HCT116 (cell line): Measurements from ENCODE around the gene TXNDC9. TPM values are rescaled to one million over a fixed set of nuclear protein-coding genes. Genes with fewer than 3 reads are reported as not detected.

Experiments
- ATAC-seq: fragments of 200-7000 bp; cut with Tn5 transposase; 2 replicates; pipeline ENCODE4 v1.9.1; 2020; ENCODE audit warnings: mild to moderate bottlenecking, moderate library complexity
- BruUV-seq: library from RNA; stranded (reverse); fragments of 400-500 nt; replicated peaks from 2 replicates; lab custom pipeline; 2021; lab: Mats Ljungman, UMichigan
- CTCF ChIA-PET: fragments of 300-600 bp; sonication (Branson Sonifier 250); formaldehyde crosslinking; loops from one replicate; lab custom pipeline; 2021; ENCODE audit warnings: antibody characterized with exemption; lab: Charles Lee
- POLR2A ChIA-PET: fragments of 300-600, 350-600 bp; sonication (Branson Sonifier 250); formaldehyde crosslinking; loops from one replicate; lab custom pipeline; 2021; ENCODE audit warnings: antibody characterized with exemption; lab: Charles Lee
- RAD21 ChIA-PET, 2 experiments: fragments of 300-600 bp; sonication (Branson Sonifier 250); formaldehyde crosslinking; loops; one replicate each; lab custom pipeline; 2023; ENCODE audit warnings: low total read pairs in 2 of 2; ENCODE audit not compliant: uncharacterized antibody in 2 of 2, unreplicated experiment in 2 of 2, low non-redundant PET in 1 of 2; lab: Charles Lee
- DNase-seq: peaks from one replicate; pipeline ENCODE4 v3.0.0-alpha.2; 2010; ENCODE audit warnings: low read depth, low spot score
- H2AFZ ChIP-seq: fragments of 200-600 bp; shearing (Covaris generic), sonication (generic); 2 replicates; pipeline ENCODE4 v1.6.1; 2017; ENCODE audit warnings: low read depth, mixed run types, mixed read lengths, antibody characterized with exemption, low read length; ENCODE audit not compliant: poor library complexity, severe bottlenecking
- H3K27ac ChIP-seq: 2 replicates; pipeline ENCODE4 v1.5.1; 2012; ENCODE audit warnings: low read depth, low read length
- H3K27me3 ChIP-seq: fragments of 200-600 bp; sonication (generic); 2 replicates; pipeline ENCODE4 v1.6.1; 2016; ENCODE audit warnings: mixed run types, low read length, mixed read lengths; ENCODE audit not compliant: insufficient read depth
- H3K36me3 ChIP-seq, 2 experiments: fragments of 200-500 bp in 1 of 2; fragments of 200-600 bp in 1 of 2; sonication (Bioruptor generic) in 1 of 2; sonication (generic) in 1 of 2; 2 replicates each; pipeline versions ENCODE4 v1.5.1 to v1.6.1; 2014 to 2016; ENCODE audit warnings: low read length in 2 of 2, inconsistent platforms in 1 of 2, mixed read lengths in 1 of 2, mixed run types in 1 of 2; ENCODE audit not compliant: insufficient read depth in 2 of 2, control insufficient read depth in 1 of 2
- H3K4me1 ChIP-seq, 2 experiments: fragments of 200-600 bp in 1 of 2; sonication (generic) in 1 of 2; 2 replicates each; pipeline versions ENCODE4 v1.5.1 to v1.6.1; 2012 to 2017; ENCODE audit warnings: low read length in 2 of 2, inconsistent platforms in 1 of 2, mild to moderate bottlenecking in 1 of 2, mixed read lengths in 1 of 2, mixed run types in 1 of 2, moderate library complexity in 1 of 2; ENCODE audit not compliant: insufficient read depth in 2 of 2, control insufficient read depth in 1 of 2
- H3K4me2 ChIP-seq: fragments of 200-600 bp; sonication (generic); 2 replicates; pipeline ENCODE4 v1.6.1; 2017; ENCODE audit warnings: mixed run types, low read length, mixed read lengths
- H3K4me3 ChIP-seq, 2 experiments: fragments of 200-600 bp in 1 of 2; sonication (generic) in 1 of 2; replicated peaks in 1 of 2; 2 replicates each; pipeline ENCODE4 v1.5.1; 2011 to 2016; ENCODE audit warnings: low read length in 2 of 2, control low read depth in 1 of 2, low read depth in 1 of 2, mild to moderate bottlenecking in 1 of 2, mixed read lengths in 1 of 2, mixed run types in 1 of 2
- H3K79me2 ChIP-seq: fragments of 200-600 bp; sonication (generic); 2 replicates; pipeline ENCODE4 v1.6.1; 2017; ENCODE audit warnings: mild to moderate bottlenecking, mixed run types, low read length, moderate library complexity, mixed read lengths; ENCODE audit not compliant: insufficient read depth
- H3K9ac ChIP-seq: fragments of 200-600 bp; sonication (generic); 2 replicates; pipeline ENCODE4 v1.6.1; 2016; ENCODE audit warnings: low read length, mixed read lengths
- H3K9me2 ChIP-seq: fragments of 200-600 bp; sonication (generic), shearing (Covaris generic); 2 replicates; pipeline ENCODE4 v1.6.1; 2017; ENCODE audit warnings: mixed run types, mild to moderate bottlenecking, moderate library complexity; ENCODE audit not compliant: insufficient read depth
- H3K9me3 ChIP-seq, 2 experiments: fragments of 200-500 bp in 1 of 2; fragments of 200-600 bp in 1 of 2; sonication (Bioruptor generic) in 1 of 2; sonication (generic) in 1 of 2; 2 replicates each; pipeline ENCODE4 v1.6.1; 2014 to 2017; ENCODE audit warnings: low read length in 2 of 2, mixed read lengths in 2 of 2, inconsistent platforms in 1 of 2, low read depth in 1 of 2, mild to moderate bottlenecking in 1 of 2, mixed run types in 1 of 2, moderate library complexity in 1 of 2; ENCODE audit not compliant: control insufficient read depth in 1 of 2, insufficient read depth in 1 of 2
- H4K20me1 ChIP-seq: fragments of 200-600 bp; sonication (generic), shearing (Covaris generic); 2 replicates; pipeline ENCODE4 v1.6.1; 2017; ENCODE audit warnings: mixed run types, mild to moderate bottlenecking, moderate library complexity; ENCODE audit not compliant: insufficient read depth
- CEBPB ChIP-seq: IDR thresholded peaks from 2 replicates; pipeline ENCODE4 v1.6.1; 2012; ENCODE audit warnings: low read depth
- ELF1 ChIP-seq: IDR thresholded peaks from 2 replicates; pipeline ENCODE4 v1.6.1; 2012; ENCODE audit warnings: low read depth, borderline replicate concordance
- EZH2 ChIP-seq: fragments of 200-600 bp; sonication (generic); IDR thresholded peaks from 2 replicates; pipeline ENCODE4 v1.6.1; 2017; ENCODE audit warnings: antibody characterized with exemption, mixed run types
- EZH2phosphoT487 ChIP-seq: fragments of 200-600 bp; IDR thresholded peaks from 2 replicates; pipeline ENCODE4 v1.6.1; 2018; ENCODE audit warnings: antibody characterized with exemption, borderline replicate concordance
- FOSL1 ChIP-seq: IDR thresholded peaks from 2 replicates; pipeline ENCODE4 v1.6.1; 2012; ENCODE audit warnings: low read depth
- JUND ChIP-seq: IDR thresholded peaks from 2 replicates; pipeline ENCODE4 v1.6.1; 2012
- MAX ChIP-seq: IDR thresholded peaks from 2 replicates; pipeline ENCODE4 v1.6.1; 2012
- POLR2A ChIP-seq: IDR thresholded peaks from 2 replicates; pipeline ENCODE4 v1.7.0; 2011; ENCODE audit warnings: borderline replicate concordance; ENCODE audit not compliant: insufficient read depth, insufficient read length; ENCODE audit errors: extremely low read depth
- POLR2AphosphoS5 ChIP-seq: IDR thresholded peaks from 2 replicates; pipeline ENCODE4 v1.6.1; 2011; ENCODE audit warnings: mild to moderate bottlenecking, low read depth, low read length, moderate library complexity
- RAD21 ChIP-seq: IDR thresholded peaks from 2 replicates; pipeline ENCODE4 v1.6.1; 2012; ENCODE audit warnings: low read depth, mild to moderate bottlenecking
- SIN3A ChIP-seq: IDR thresholded peaks from 2 replicates; pipeline ENCODE4 v1.6.1; 2012; ENCODE audit warnings: low read depth
- SP1 ChIP-seq: IDR thresholded peaks from 2 replicates; pipeline ENCODE4 v1.6.1; 2012; ENCODE audit warnings: low read depth
- SRF ChIP-seq: IDR thresholded peaks from 2 replicates; pipeline ENCODE4 v1.6.1; 2012; ENCODE audit warnings: low read depth
- TCF7L2 ChIP-seq: IDR thresholded peaks from 2 replicates; pipeline ENCODE4 v1.7.0; 2011; ENCODE audit warnings: borderline replicate concordance, inconsistent platforms; ENCODE audit not compliant: insufficient read depth, insufficient read length; ENCODE audit errors: extremely low read depth
- YY1 ChIP-seq: IDR thresholded peaks from 2 replicates; pipeline ENCODE4 v1.6.1; 2011; ENCODE audit warnings: low read length, low read depth, moderate library complexity, mild to moderate bottlenecking; ENCODE audit not compliant: insufficient replicate concordance; ENCODE audit errors: extremely low read depth
- ZFX ChIP-seq: fragments of 450-650 bp; IDR thresholded peaks from 2 replicates; pipeline ENCODE4 v1.6.1; 2017
- ZNF274 ChIP-seq: fragments of 200-500 bp; sonication (Bioruptor generic); IDR thresholded peaks from 2 replicates; pipeline ENCODE4 v1.6.1; 2014; ENCODE audit warnings: mild to moderate bottlenecking, low read depth, low read length, inconsistent platforms
- intact Hi-C: fragments of 100-400 bp; cut with micrococcal nuclease; formaldehyde crosslinking; loops from 2 replicates; pipeline ENCODE4 v1.10.0; 2022
- total RNA-seq: library from RNA; stranded (reverse); gene quantifications from one replicate; pipeline ENCODE4 v1.2.1, GENCODE V29; 2021; ENCODE audit not compliant: unreplicated experiment
- TF ChIP-seq, protein P1 (sequence below): IDR thresholded peaks from 2 replicates; pipeline ENCODE4 v1.6.1; 2012; ENCODE audit warnings: low read depth
- TF ChIP-seq, protein P2 (sequence below): IDR thresholded peaks from 2 replicates; pipeline ENCODE4 v1.6.1; 2011; ENCODE audit warnings: mild to moderate bottlenecking, low read length, moderate library complexity; ENCODE audit not compliant: insufficient replicate concordance; ENCODE audit errors: extremely low read depth

TXNDC9 gene
- total RNA-seq, 1 experiment from 2014 or later: 18.3 TPM

DNA sequence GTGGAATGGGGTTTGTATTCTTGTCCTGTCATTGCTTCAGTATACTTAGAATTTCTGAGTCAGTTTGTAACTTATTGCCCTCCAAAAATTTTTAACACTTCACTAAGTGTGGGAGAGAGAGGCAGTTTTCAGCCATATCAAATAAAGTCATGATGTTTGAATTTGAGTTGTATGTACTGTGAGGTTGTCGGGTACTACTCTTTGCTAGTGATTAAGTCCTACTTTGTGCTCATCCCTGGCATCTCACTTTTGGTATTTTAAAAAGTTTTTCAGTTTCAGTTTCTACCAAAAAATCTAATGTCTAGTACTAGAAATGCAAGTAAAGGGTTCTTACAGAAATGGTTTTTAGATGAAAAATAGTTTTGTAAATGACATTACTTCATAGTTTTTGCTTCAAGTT is 41.7 kb upstream of the TXNDC9 start:
- ChIA-PET CTCF (no interaction called here), RAD21 (no interaction called here), POLR2A (no interaction called here)
- peaks cover 49% of the 10 kb centered on the region for H3K79me2 ChIP-seq
- intact Hi-C loops: no loop called here
- H3K4me2 ChIP-seq: no peak overlapping the region
- ATAC-seq: no peak
- TF ChIP-seq POLR2A (no peak), EZH2phosphoT487 (no peak), ZNF274 (no peak), ZFX (no peak), SIN3A (no peak), RAD21 (no peak), POLR2AphosphoS5 (no peak), TCF7L2 (no peak), EZH2 (no peak), JUND (no peak), FOSL1 (no peak), CEBPB (no peak), MAX (no peak), SRF (no peak), ELF1 (no peak), SP1 (no peak), YY1 (no peak)
- TF ChIP-seq, protein P1, sequence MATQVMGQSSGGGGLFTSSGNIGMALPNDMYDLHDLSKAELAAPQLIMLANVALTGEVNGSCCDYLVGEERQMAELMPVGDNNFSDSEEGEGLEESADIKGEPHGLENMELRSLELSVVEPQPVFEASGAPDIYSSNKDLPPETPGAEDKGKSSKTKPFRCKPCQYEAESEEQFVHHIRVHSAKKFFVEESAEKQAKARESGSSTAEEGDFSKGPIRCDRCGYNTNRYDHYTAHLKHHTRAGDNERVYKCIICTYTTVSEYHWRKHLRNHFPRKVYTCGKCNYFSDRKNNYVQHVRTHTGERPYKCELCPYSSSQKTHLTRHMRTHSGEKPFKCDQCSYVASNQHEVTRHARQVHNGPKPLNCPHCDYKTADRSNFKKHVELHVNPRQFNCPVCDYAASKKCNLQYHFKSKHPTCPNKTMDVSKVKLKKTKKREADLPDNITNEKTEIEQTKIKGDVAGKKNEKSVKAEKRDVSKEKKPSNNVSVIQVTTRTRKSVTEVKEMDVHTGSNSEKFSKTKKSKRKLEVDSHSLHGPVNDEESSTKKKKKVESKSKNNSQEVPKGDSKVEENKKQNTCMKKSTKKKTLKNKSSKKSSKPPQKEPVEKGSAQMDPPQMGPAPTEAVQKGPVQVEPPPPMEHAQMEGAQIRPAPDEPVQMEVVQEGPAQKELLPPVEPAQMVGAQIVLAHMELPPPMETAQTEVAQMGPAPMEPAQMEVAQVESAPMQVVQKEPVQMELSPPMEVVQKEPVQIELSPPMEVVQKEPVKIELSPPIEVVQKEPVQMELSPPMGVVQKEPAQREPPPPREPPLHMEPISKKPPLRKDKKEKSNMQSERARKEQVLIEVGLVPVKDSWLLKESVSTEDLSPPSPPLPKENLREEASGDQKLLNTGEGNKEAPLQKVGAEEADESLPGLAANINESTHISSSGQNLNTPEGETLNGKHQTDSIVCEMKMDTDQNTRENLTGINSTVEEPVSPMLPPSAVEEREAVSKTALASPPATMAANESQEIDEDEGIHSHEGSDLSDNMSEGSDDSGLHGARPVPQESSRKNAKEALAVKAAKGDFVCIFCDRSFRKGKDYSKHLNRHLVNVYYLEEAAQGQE: no peak
- TF ChIP-seq, protein P2, sequence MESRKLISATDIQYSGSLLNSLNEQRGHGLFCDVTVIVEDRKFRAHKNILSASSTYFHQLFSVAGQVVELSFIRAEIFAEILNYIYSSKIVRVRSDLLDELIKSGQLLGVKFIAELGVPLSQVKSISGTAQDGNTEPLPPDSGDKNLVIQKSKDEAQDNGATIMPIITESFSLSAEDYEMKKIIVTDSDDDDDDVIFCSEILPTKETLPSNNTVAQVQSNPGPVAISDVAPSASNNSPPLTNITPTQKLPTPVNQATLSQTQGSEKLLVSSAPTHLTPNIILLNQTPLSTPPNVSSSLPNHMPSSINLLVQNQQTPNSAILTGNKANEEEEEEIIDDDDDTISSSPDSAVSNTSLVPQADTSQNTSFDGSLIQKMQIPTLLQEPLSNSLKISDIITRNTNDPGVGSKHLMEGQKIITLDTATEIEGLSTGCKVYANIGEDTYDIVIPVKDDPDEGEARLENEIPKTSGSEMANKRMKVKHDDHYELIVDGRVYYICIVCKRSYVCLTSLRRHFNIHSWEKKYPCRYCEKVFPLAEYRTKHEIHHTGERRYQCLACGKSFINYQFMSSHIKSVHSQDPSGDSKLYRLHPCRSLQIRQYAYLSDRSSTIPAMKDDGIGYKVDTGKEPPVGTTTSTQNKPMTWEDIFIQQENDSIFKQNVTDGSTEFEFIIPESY: no peak
- H4K20me1 ChIP-seq: no peaks in the 10 kb centered on the region
- H3K36me3 ChIP-seq: peaks cover 44 to 56% of the 10 kb centered on the region in 2 experiments
- H3K4me3 ChIP-seq: no peak overlapping the region
- no peaks in the 10 kb centered on the region for H3K9me3 ChIP-seq
- no peak overlapping the region for H3K9ac ChIP-seq
- H3K27ac ChIP-seq: no peak overlapping the region
- no TSS peak for BruUV-seq
- H2AFZ ChIP-seq: no peak overlapping the region
- no peaks in the 10 kb centered on the region for H3K9me2 ChIP-seq
- no peaks in the 10 kb centered on the region for H3K27me3 ChIP-seq
- no peaks in the 10 kb centered on the region for H3K4me1 ChIP-seq
- DNase-seq: no peak
